Memory B cell (primary cell): ENCODE measurements around the gene TBCEL.
"Not testable (repeated sequence)": the region's sequence is repeated elsewhere in the genome, so short reads cannot be mapped to it uniquely, and the experiment has no call there.

ENCODE experiments used
- ATAC-seq: fragments of 150-1000 bp; cut with Tn5 transposase; 2 replicates; pipeline ENCODE4 v1.10.0; 2021; ENCODE audit warnings: low read depth, mild to moderate bottlenecking, moderate library complexity
- DNase-seq, 2 donors: peaks; one replicate each; pipeline ENCODE4 v3.0.0; 2022; ENCODE audit warnings: low spot score in 2 of 2
- H3K27ac Mint-ChIP-seq: one replicate; pipeline ENCODE4 v1.8.0; 2022; ENCODE audit warnings: mild to moderate bottlenecking, moderate library complexity, mixed read lengths
- H3K27me3 Mint-ChIP-seq: one replicate; pipeline ENCODE4 v1.8.0; 2022; ENCODE audit warnings: mixed read lengths
- H3K36me3 Mint-ChIP-seq: one replicate; pipeline ENCODE4 v1.8.0; 2022; ENCODE audit warnings: mild to moderate bottlenecking, mixed read lengths
- H3K4me1 Mint-ChIP-seq: one replicate; pipeline ENCODE4 v1.8.0; 2022; ENCODE audit warnings: mixed read lengths
- H3K4me3 Mint-ChIP-seq: one replicate; pipeline ENCODE4 v1.8.0; 2022; ENCODE audit warnings: mild to moderate bottlenecking, moderate library complexity, mixed read lengths
- H3K9me3 Mint-ChIP-seq: one replicate; pipeline ENCODE4 v1.8.0; 2022; ENCODE audit warnings: mixed read lengths

TBCEL gene

DNA sequence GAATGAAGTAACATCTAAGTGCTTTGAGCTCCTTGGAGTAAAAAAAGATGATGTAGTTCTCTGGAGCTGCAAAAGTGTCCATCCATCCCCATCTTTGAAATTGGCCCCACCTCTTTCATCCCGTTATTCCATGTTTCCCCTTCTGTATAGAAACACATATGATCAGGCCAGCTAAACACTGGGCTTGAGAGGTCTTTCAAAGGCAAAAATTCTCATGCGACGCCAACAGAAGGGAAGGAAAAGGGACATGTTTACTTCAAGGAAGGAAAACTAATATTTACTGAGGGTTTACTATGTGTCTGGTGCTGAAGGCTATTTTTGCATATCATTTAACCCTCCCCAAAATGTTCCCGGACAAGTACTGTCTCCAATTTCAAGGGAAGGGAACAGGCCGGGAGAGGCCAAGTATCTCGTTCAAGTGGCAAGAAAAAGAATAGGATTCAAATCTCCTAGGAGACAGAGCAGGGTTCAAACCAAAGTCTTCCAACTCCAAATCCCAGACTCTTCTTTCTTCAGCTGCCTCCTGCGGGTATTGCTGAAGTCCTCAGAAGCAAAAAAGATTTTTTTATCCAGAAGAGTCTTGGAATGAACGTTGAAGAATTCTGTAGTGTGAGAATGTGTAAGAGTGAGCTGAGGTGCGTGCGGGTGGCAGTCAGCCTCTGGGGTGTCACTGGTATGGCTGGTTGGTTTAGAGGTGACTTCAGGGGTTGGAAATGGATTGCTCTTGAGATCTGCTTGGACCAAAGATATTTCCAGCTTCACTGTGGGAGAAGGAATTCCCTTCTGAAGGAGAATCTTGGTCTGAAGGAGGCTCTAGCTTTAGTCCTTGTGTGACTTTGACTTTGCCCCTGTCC is 87.2 kb downstream of the TBCEL start:
- Mint-ChIP-seq H3K9me3 (no peaks in the 10 kb centered on the region), H3K36me3 (no peaks in the 10 kb centered on the region), H3K27me3 (peaks cover 14% of the 10 kb centered on the region), H3K4me1 (no peaks in the 10 kb centered on the region), H3K27ac (no peak overlapping the region), H3K4me3 (no peak overlapping the region)
- no peak for ATAC-seq
- DNase-seq = no peak

DNA sequence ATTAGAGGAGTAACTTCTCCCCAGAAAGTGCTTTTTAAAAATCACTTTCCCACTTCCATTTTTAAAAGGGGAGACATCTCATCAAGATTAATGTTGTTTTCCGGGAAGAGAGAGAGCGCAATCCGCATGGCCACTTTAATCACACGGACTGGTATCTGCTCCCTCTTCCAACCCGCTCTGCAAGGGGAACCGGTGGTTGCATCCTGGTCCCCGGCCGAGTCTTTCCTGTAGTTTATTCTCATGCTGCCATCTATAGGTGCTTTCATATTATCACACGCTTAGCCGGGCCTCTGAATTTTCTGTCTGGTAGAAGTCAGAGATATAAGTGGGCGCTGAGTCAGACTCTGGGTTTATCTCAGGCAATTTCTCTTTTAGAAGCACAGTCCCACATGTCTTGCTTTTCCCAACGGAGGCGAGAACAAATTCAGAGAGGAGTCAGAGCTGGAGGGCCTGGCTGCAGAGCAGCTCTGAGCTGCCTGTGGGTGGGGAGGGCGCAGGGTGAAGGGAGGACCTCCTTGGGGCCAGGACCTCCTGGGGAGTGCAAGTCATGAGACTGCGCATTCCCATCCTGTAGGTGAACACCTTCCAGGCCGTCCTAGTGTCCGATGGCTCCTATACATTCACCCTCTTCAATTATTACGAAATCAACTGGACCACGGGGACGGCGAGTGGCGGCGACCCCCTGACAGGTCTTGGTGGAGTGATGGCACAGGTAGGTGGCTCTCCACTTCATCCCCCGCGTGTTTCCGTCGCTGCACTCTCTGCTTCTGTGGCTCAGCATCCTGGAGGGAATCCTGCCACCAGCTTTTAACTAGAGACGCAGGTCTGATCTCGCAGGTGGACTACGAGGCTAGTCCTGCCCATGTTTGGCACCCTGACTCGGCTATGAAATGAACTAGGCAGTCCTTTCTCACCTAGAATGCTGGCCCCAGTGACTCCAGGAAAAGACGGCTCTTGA is 88.9 kb downstream of the TBCEL start:
- Mint-ChIP-seq H3K4me3 (no peak overlapping the region), H3K36me3 (no peaks in the 10 kb centered on the region), H3K4me1 (no peaks in the 10 kb centered on the region), H3K9me3 (no peaks in the 10 kb centered on the region), H3K27me3 (peaks cover 14% of the 10 kb centered on the region), H3K27ac (no peak overlapping the region)
- DNase-seq = peak; percentile 14 to 21
- ATAC-seq = peak; percentile 66

DNA sequence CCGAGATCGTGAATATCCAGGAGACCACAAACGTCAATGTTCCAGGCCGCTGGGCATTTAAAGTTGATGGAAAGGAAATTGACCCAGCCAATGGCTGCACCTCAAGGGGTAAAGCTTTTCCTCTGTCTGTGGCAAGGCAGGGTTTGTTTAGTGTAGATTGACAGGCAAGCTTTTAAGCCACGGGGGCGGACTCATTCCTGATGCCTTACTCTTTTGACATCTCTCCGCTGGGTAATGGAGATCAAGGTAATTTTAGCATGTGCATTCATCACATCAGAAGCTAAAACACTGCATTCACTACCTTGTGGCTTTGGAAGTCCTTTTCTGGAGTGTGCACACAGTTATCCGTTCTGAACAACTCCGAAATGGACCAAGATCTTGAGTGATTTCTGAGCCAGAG is 89.7 kb downstream of the TBCEL start:
- H3K9me3 Mint-ChIP-seq = no peaks in the 10 kb centered on the region
- no peaks in the 10 kb centered on the region for H3K4me1 Mint-ChIP-seq
- H3K27me3 Mint-ChIP-seq = peaks cover 10% of the 10 kb centered on the region
- no peak overlapping the region for H3K4me3 Mint-ChIP-seq
- DNase-seq = no peak
- H3K36me3 Mint-ChIP-seq = no peaks in the 10 kb centered on the region
- ATAC-seq = no peak
- H3K27ac Mint-ChIP-seq = no peak overlapping the region

DNA sequence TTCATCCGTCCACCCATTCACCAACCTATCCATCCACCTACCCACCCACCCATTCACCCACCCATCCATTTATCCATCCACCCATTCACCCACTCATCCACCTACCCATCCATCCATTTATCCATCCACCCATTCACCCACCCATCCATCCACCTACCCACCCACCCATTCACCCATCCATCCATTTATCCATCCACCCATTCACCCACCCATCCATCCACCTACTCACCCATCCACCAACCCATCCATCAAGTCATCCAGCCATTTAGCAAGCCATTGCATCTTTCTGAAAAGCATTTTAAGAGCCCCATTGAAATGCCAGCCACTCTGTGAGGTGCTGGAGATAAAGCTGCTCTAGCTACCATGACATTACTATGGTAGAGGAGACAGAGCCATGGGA is 91.1 kb downstream of the TBCEL start:
- not testable (repeated sequence) for H3K27ac Mint-ChIP-seq, H3K27me3 Mint-ChIP-seq, H3K4me3 Mint-ChIP-seq, H3K9me3 Mint-ChIP-seq, ATAC-seq, H3K36me3 Mint-ChIP-seq, DNase-seq, H3K4me1 Mint-ChIP-seq

DNA sequence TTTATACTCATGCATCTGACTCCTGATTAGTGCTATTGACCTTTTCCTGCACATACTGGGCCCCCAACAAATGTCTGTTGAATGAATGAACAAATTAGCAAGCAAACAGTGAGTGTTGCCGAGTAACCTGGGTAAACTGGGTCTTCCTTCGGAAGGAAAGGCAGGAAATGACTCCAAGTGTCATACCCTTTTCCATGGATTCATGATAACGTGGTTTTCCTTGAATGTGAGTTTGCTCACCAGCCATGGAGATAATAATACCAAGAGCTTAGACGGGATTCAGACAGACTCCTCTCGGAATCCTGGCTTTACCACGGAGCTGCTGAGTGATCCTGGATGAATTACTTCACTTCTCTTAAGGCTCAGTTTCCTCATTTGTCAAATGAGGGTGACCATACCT is 93.9 kb downstream of the TBCEL start:
- Mint-ChIP-seq H3K4me3 (no peak overlapping the region), H3K27me3 (peaks cover 6% of the 10 kb centered on the region), H3K27ac (no peak overlapping the region), H3K4me1 (no peaks in the 10 kb centered on the region), H3K36me3 (no peaks in the 10 kb centered on the region), H3K9me3 (peaks cover 2% of the 10 kb centered on the region)
- DNase-seq (no peak), ATAC-seq (no peak)

DNA sequence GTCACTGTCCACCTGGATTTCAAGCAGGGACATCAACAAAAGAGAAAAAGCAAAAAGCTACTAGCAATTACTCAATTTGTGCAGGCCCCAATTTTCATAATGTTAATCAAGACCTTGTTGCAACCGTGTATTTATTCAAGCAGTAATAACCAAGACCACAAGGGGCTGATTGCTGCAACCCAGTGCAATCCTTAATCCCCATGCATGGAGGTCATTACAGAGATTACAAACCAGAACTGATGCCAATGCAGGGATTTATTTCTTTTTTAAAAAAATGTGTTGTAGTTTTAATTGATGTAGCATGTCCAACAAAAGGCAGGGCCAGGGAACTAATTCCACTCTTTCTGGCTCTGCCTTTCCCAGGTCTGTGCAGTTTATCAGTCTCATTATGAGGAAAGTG is 95.5 kb downstream of the TBCEL start:
- DNase-seq = no peak
- H3K36me3 Mint-ChIP-seq = no peaks in the 10 kb centered on the region
- no peaks in the 10 kb centered on the region for H3K4me1 Mint-ChIP-seq
- peaks cover 2% of the 10 kb centered on the region for H3K9me3 Mint-ChIP-seq
- no peak for ATAC-seq
- peaks cover 6% of the 10 kb centered on the region for H3K27me3 Mint-ChIP-seq
- H3K27ac Mint-ChIP-seq = no peak overlapping the region
- no peak overlapping the region for H3K4me3 Mint-ChIP-seq

DNA sequence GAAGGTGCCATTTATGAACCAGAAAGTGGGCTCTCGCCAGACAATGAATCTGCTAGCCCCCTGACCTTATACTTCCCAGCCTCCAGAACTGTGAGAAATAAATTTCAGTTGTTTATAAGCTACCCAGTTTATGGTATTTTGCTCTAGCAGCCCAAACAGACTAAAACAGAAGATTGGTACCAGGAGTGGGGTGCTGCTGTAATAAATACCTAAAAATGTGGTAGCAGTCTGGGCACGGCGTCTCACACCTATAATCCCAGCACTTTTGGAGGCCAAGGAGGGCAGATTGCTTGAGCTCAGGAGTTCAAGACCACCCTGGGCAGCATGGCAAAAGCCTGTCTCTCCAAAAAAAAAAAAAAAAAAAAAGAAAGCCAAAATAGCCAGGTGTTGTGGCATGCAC is 98.4 kb downstream of the TBCEL start:
- DNase-seq (no peak), ATAC-seq (no peak)
- H3K36me3 Mint-ChIP-seq = no peaks in the 10 kb centered on the region
- H3K4me3 Mint-ChIP-seq = no peak overlapping the region
- H3K27me3 Mint-ChIP-seq = peaks cover 2% of the 10 kb centered on the region
- peaks cover 2% of the 10 kb centered on the region for H3K9me3 Mint-ChIP-seq
- no peak overlapping the region for H3K27ac Mint-ChIP-seq
- no peaks in the 10 kb centered on the region for H3K4me1 Mint-ChIP-seq

DNA sequence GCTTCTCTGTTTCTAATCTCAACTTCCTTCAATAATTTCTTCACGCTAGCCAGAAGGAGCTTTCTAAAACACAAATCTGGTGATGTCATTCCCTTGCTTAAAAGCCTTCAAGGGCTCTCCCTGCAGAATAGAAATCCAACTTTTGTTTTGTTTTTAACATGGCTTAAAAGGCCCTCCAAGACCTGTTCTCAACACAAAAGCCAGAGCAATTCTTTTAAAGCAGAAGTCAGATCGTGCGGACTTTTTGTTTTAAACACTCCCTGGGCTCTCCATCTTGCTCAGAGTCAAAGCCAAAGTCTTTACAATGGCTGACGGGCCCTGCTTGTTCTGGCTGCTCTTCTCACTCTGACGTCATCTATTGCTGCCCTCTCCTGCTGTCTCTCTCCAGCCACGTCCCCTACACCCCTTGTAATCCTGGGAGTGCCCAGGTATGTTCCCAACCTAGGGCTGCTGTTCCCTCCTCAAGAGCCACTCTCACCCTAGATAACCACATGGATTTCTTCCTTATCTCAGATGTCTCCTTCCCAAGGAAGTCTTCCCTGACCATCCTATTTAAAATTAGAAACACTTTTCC is 99.7 kb downstream of the TBCEL start:
- no peak overlapping the region for H3K4me3 Mint-ChIP-seq
- peaks cover 2% of the 10 kb centered on the region for H3K9me3 Mint-ChIP-seq
- no peak for DNase-seq
- H3K27me3 Mint-ChIP-seq = peaks cover 4% of the 10 kb centered on the region
- no peak for ATAC-seq
- no peaks in the 10 kb centered on the region for H3K4me1 Mint-ChIP-seq
- no peak overlapping the region for H3K27ac Mint-ChIP-seq
- no peaks in the 10 kb centered on the region for H3K36me3 Mint-ChIP-seq

DNA sequence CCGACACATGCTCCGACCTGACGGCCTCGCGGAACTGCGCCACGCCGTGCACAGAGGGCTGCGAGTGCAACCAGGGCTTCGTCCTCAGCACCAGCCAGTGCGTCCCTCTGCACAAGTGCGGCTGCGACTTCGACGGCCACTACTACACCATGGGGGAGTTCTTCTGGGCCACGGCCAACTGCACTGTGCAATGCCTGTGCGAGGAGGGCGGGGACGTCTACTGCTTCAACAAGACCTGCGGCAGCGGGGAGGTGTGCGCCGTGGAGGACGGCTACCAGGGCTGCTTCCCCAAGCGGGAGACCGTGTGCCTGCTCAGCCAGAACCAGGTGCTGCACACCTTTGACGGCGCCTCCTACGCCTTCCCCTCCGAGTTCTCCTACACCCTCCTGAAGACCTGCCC is 103.9 kb downstream of the TBCEL start:
- H3K9me3 Mint-ChIP-seq = no peaks in the 10 kb centered on the region
- no peak for DNase-seq
- H3K4me3 Mint-ChIP-seq = no peak overlapping the region
- no peaks in the 10 kb centered on the region for H3K4me1 Mint-ChIP-seq
- no peak overlapping the region for H3K27ac Mint-ChIP-seq
- peaks cover 10% of the 10 kb centered on the region for H3K27me3 Mint-ChIP-seq
- no peak for ATAC-seq
- no peaks in the 10 kb centered on the region for H3K36me3 Mint-ChIP-seq

DNA sequence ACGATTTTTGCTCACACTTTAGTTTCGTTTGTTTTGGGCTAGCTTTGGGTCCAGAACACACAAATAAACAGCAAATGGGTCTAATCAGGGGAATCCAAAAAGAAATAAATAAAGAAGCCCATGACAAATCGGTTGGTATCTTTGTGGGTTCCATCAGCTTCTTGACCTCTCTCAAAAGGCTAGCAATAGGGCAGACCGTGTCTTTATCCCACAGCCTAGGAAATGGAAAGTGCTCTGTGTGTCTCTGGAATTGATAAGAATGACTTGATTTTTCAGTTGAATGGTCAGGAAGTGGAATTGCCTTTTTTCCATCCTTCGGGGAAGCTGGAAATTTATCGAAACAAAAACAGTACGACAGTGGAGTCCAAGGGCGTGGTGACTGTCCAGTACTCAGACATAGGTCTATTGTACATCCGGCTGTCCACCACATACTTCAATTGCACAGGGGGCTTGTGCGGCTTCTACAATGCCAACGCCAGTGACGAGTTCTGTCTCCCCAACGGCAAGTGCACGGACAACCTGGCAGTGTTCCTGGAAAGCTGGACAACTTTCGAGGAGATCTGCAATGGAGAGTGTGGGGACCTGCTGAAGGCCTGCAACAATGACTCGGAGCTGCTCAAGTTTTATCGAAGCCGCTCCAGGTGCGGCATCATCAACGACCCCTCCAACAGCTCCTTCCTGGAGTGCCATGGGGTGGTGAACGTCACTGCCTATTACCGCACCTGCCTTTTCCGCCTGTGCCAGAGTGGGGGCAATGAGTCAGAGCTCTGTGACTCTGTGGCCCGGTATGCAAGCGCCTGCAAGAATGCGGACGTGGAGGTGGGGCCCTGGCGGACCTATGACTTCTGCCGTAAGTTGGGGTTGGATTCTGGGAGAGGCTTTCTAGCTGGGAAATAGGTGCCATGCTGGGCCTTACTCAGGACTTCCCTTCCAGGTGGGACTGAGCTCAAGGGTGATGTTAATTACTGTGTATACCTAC is 105.7 kb downstream of the TBCEL start:
- DNase-seq = no peak
- ATAC-seq = no peak
- Mint-ChIP-seq H3K27ac (no peak overlapping the region), H3K9me3 (no peaks in the 10 kb centered on the region), H3K36me3 (no peaks in the 10 kb centered on the region), H3K4me3 (no peak overlapping the region), H3K4me1 (no peaks in the 10 kb centered on the region), H3K27me3 (peaks cover 11% of the 10 kb centered on the region)

DNA sequence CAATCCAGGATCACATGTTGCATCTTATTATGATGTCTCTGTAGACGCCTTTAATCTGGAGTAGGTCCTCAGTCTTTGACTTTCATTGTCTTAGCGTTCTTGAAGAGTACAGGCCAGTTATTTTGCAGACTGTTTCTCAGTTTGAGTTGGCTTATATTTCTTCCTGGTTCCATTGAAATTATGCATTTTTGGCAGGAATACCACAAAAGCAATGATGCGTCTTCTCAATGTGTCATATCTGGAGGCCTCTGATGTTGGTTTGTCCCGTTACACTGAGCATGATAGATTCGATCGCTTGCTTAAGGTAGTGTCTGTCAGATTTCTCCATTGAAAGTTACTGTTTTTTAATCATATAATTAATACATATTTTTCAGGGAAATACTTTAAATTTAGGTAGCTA is 107.8 kb downstream of the TBCEL start:
- Mint-ChIP-seq H3K27me3 (peaks cover 13% of the 10 kb centered on the region), H3K9me3 (no peaks in the 10 kb centered on the region), H3K36me3 (no peaks in the 10 kb centered on the region), H3K4me1 (no peaks in the 10 kb centered on the region), H3K4me3 (no peak overlapping the region), H3K27ac (no peak overlapping the region)
- no peak for ATAC-seq
- no peak for DNase-seq

DNA sequence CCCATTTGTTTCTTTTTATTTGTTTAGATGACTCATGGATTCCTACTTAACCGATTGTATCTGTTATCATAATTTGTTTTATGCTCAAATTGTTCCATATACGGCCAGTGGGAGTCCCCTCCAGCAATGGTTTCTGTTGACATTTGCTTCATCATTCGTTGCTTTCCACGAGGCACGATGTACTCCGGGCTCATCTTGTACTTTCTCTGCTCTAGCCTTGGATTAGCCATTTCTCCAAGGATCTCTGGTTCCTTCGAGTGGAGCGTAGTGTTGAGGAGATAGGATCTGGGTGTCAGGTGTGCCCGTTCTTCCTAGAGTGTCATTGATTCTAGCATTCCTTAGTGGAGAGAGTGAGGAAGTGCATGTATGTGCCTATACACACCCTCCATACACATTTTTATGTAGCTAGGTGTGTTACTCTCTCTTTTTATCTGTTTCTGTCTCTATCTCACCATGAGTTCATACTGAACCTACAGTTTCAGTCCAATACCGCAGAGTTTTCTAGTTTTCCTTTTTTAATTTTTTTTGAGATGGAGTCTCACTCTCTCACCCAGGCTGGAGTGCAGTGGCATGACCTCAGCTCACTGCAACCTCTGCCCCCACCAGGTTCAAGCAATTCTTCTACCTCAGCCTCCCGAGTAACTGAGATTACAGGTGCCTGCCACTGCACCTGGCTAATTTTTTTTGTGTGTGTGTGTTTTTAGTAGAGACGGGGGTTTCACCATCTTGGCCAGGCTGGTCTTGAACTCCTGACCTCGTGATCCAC is 108.5 kb downstream of the TBCEL start:
- ATAC-seq = no peak
- Mint-ChIP-seq H3K36me3 (no peaks in the 10 kb centered on the region), H3K27me3 (peaks cover 13% of the 10 kb centered on the region), H3K4me3 (no peak overlapping the region), H3K27ac (no peak overlapping the region), H3K4me1 (no peaks in the 10 kb centered on the region), H3K9me3 (no peaks in the 10 kb centered on the region)
- DNase-seq = no peak
